ENCODE measurements around the gene GPSM3. TPM values are rescaled to one million over a fixed set of nuclear protein-coding genes. Genes with fewer than 3 reads are reported as not detected.

The GPSM3 gene
- total and polyA plus RNA-seq, 2 of the 13 experiments (the other 11 are each of a cell fraction or from before 2014, with no cell fraction given): 0.18 to 6.2 TPM

DNA sequence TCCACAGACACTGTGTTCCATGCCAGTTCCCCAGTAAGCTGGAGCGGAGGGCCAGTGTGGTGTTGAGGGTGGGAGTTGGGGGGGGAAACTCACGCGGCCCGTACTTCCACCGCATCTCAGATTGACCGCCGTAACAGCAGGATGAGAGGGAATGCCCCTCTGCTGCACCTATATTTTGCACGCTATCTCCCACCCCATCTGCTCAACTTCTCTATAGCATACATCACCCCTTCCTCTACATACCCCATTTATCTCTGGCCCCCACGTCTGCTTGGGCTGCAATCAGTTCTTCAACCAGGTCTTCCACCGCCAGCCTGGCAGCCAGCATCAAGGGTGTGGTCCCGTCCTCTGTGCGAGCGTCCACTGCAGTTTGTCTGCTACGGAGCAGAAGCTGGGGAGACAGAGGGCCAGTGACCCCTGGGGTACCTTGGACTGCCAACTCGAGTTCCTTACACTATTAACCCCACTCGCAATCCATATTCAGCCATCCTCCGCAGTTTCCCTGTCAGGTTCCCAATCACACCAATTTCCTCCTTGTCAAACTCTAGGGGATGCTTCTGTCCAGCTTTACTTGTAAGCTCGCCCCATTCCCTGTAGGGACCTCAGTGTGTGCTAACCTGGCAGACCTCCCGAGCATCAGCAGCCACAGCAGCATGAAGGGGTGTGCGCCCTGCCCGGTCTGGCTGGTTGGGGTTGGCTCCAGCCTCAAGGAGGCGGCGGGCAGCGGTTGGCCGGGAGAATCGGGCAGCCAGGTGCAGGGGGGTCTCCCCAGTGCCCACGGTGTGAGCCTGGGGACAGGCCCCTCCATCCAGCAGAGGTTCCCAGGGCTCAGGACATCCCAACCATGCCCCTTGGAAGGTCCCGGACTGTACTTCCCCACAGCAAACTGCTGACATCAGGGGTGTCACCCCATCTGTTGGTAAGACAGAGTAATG is 4.5 kb upstream of the GPSM3 start:
- H3K9ac ChIP-seq (ENCODE audit: insufficient read depth, low read depth, low read length): peak overlapping the region; percentile 99
- H3K4me2 ChIP-seq (ENCODE audit: low read depth, low read length): peak overlapping the region; percentile 99
- H3K4me1 ChIP-seq (ENCODE audit: insufficient read depth, low read length): peaks cover 54% of the 10 kb centered on the region
- in situ Hi-C loops (cut with HindIII; ENCODE audit: extremely low pct_ligation_motif_present, low pct_unique_long_range_greater_than_20kb): no loop called here
- ChIA-PET POLR2A (interaction anchor here (1.1 to 3.0 kb wide), 5 partner anchors 19 to 775 kb away, joined by 4 to 82 read pairs (median 8); partner anchors contain the start of genes AGPAT1, NEU1 and RNF5), CTCF (ENCODE audit: low intra/inter-chr PET ratio, low total read pairs) (no interaction called here)
- H3K27me3 ChIP-seq (ENCODE audit: control insufficient read depth in 1 of 2, insufficient read depth in 2 of 2, low read length in 2 of 2): peaks cover 2 to 13% of the 10 kb centered on the region in 2 experiments; a peak in 3 of 5 replicates
- peak overlapping the region; percentile 98 for H3K27ac ChIP-seq (ENCODE audit: extremely low read length, insufficient read depth, low read length)
- FAIRE-seq (no peak), ATAC-seq (no peak), DNase-seq (ENCODE audit: low spot score) (no peak)
- no peaks in the 10 kb centered on the region for H3K79me2 ChIP-seq (ENCODE audit: insufficient read depth, low read length)
- BruUV-seq (replicated peaks): no TSS peak
- no peaks in the 10 kb centered on the region for H3K9me3 ChIP-seq (ENCODE audit: low read length)
- peak overlapping the region in 2 of 3 experiments; percentile 94 to 96; a peak in 4 of 6 replicates for H3K4me3 ChIP-seq (replicated peaks in 1 of 3; ENCODE audit: insufficient read depth in 1 of 3, low read depth in 2 of 3, low read length in 3 of 3)
- 83% methylated on average over 23 of the region's 28 CpGs for WGBS (ENCODE audit: low lambda C conversion rate)
- H2AFZ ChIP-seq (ENCODE audit: low read length): peak overlapping the region; percentile 18
- no peaks in the 10 kb centered on the region for H3K36me3 ChIP-seq (replicated peaks in 1 of 2; ENCODE audit: control insufficient read depth in 1 of 2, insufficient read depth in 2 of 2, low read length in 2 of 2)
- no peaks in the 10 kb centered on the region for H4K20me1 ChIP-seq (ENCODE audit: insufficient read depth, low read length)
- intact Hi-C loops (cut with micrococcal nuclease; ENCODE audit: unreplicated experiment): loop anchor here (5.0 kb wide), 2 partner anchors 35 to 80 kb away; no protein-coding TSS in a partner anchor
- no peak for TF ChIP-seq ZNF225 (CRISPR knock-in tag; IDR thresholded peaks at IDR 0.05)
- TF ChIP-seq CENPX (CRISPR knock-in tag; IDR thresholded peaks at IDR 0.05): no peak
- no peak for TF ChIP-seq ZNF121 (CRISPR knock-in tag; IDR thresholded peaks at IDR 0.05)
- TF ChIP-seq, protein P1, sequence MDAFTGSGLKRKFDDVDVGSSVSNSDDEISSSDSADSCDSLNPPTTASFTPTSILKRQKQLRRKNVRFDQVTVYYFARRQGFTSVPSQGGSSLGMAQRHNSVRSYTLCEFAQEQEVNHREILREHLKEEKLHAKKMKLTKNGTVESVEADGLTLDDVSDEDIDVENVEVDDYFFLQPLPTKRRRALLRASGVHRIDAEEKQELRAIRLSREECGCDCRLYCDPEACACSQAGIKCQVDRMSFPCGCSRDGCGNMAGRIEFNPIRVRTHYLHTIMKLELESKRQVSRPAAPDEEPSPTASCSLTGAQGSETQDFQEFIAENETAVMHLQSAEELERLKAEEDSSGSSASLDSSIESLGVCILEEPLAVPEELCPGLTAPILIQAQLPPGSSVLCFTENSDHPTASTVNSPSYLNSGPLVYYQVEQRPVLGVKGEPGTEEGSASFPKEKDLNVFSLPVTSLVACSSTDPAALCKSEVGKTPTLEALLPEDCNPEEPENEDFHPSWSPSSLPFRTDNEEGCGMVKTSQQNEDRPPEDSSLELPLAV (CRISPR knock-in tag; conservative IDR thresholded peaks at IDR 0.05; ENCODE audit: low read depth): no peak
- 0 out of 2 replicates have a peak, but pooled peaks have one; percentile 12 for TF ChIP-seq MED13 (CRISPR knock-in tag; IDR thresholded peaks at IDR 0.05)
- TF ChIP-seq RELA (CRISPR knock-in tag; IDR thresholded peaks at IDR 0.05): no peak
- TF ChIP-seq ZMYM3 (CRISPR knock-in tag; IDR thresholded peaks at IDR 0.05): no peak
- no peak for TF ChIP-seq MAFG (CRISPR knock-in tag; IDR thresholded peaks at IDR 0.05)
- TF ChIP-seq, protein P2, sequence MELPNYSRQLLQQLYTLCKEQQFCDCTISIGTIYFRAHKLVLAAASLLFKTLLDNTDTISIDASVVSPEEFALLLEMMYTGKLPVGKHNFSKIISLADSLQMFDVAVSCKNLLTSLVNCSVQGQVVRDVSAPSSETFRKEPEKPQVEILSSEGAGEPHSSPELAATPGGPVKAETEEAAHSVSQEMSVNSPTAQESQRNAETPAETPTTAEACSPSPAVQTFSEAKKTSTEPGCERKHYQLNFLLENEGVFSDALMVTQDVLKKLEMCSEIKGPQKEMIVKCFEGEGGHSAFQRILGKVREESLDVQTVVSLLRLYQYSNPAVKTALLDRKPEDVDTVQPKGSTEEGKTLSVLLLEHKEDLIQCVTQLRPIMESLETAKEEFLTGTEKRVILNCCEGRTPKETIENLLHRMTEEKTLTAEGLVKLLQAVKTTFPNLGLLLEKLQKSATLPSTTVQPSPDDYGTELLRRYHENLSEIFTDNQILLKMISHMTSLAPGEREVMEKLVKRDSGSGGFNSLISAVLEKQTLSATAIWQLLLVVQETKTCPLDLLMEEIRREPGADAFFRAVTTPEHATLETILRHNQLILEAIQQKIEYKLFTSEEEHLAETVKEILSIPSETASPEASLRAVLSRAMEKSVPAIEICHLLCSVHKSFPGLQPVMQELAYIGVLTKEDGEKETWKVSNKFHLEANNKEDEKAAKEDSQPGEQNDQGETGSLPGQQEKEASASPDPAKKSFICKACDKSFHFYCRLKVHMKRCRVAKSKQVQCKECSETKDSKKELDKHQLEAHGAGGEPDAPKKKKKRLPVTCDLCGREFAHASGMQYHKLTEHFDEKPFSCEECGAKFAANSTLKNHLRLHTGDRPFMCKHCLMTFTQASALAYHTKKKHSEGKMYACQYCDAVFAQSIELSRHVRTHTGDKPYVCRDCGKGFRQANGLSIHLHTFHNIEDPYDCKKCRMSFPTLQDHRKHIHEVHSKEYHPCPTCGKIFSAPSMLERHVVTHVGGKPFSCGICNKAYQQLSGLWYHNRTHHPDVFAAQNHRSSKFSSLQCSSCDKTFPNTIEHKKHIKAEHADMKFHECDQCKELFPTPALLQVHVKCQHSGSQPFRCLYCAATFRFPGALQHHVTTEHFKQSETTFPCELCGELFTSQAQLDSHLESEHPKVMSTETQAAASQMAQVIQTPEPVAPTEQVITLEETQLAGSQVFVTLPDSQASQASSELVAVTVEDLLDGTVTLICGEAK (IDR thresholded peaks at IDR 0.05): no peak
- TF ChIP-seq, protein P2 (CRISPR knock-in tag; IDR thresholded peaks at IDR 0.05): no peak
- no peak for TF ChIP-seq ZNF326 (CRISPR knock-in tag; IDR thresholded peaks at IDR 0.05; ENCODE audit: borderline replicate concordance)
- no peak for TF ChIP-seq ZSCAN22 (CRISPR knock-in tag; IDR thresholded peaks at IDR 0.05)
- TF ChIP-seq PRMT3 (CRISPR knock-in tag; IDR thresholded peaks at IDR 0.05; ENCODE audit: borderline replicate concordance, low read depth): no peak
